T-helper 1 cell treated with Interleukin-12 subunit alpha and Interleukin-12 subunit beta and Interleukin-4 antibody, amounts not matched to agents 30 μg/mL and 1 μg/mL, for 36 hours (primary cell): ENCODE data around the gene ZNF273.
"Not testable (repeated sequence)": the region's sequence is repeated elsewhere in the genome, so short reads cannot be mapped to it uniquely, and the experiment has no call there.

ENCODE experiments used
- H3K27ac Mint-ChIP-seq: one replicate; pipeline ENCODE4 v1.8.0; 2021; ENCODE audit warnings: mild to moderate bottlenecking, mixed read lengths
- H3K27me3 Mint-ChIP-seq: one replicate; pipeline ENCODE4 v1.8.0; 2021; ENCODE audit warnings: low read depth, mixed read lengths
- H3K36me3 Mint-ChIP-seq: one replicate; pipeline ENCODE4 v1.8.0; 2021; ENCODE audit warnings: low read depth, mixed read lengths
- H3K4me1 Mint-ChIP-seq: one replicate; pipeline ENCODE4 v1.8.0; 2021; ENCODE audit warnings: low read depth, mixed read lengths
- H3K4me3 Mint-ChIP-seq: one replicate; pipeline ENCODE4 v1.8.0; 2021; ENCODE audit warnings: mild to moderate bottlenecking, moderate library complexity, mixed read lengths
- H3K9me3 Mint-ChIP-seq: one replicate; pipeline ENCODE4 v1.8.0; 2021; ENCODE audit warnings: mixed read lengths

ZNF273 gene

DNA sequence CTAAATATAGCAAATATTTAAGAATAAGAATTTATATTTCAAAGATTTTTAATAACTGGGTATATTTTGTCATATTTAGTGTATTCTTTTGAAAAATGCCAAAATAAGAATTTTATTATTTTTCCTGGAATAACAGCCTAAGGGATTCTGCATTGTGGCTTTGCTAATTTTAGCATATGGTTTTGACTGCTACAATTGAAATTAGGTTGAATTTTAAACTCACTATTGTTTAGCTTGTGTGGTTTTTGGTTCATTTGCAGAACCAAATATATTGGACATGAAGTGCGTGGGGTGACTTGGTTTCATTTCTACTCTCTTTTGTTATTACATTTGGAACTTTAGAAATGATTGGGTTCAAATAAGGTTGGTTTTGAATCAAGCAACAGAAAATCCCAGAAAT is 35.5 kb downstream of the ZNF273 start:
- Mint-ChIP-seq H3K27ac (no peak overlapping the region), H3K9me3 (peaks cover 27% of the 10 kb centered on the region), H3K4me3 (no peak overlapping the region), H3K27me3 (no peaks in the 10 kb centered on the region), H3K36me3 (peaks cover 2% of the 10 kb centered on the region), H3K4me1 (no peaks in the 10 kb centered on the region)

- not testable (repeated sequence) for H3K36me3 Mint-ChIP-seq, H3K4me3 Mint-ChIP-seq, H3K27ac Mint-ChIP-seq, H3K4me1 Mint-ChIP-seq, H3K27me3 Mint-ChIP-seq
- H3K9me3 Mint-ChIP-seq = peaks cover 21% of the 10 kb centered on the region
Measured at GRCh38 chr7:64940021-64940420, 36.9 kb downstream of the ZNF273 start.

DNA sequence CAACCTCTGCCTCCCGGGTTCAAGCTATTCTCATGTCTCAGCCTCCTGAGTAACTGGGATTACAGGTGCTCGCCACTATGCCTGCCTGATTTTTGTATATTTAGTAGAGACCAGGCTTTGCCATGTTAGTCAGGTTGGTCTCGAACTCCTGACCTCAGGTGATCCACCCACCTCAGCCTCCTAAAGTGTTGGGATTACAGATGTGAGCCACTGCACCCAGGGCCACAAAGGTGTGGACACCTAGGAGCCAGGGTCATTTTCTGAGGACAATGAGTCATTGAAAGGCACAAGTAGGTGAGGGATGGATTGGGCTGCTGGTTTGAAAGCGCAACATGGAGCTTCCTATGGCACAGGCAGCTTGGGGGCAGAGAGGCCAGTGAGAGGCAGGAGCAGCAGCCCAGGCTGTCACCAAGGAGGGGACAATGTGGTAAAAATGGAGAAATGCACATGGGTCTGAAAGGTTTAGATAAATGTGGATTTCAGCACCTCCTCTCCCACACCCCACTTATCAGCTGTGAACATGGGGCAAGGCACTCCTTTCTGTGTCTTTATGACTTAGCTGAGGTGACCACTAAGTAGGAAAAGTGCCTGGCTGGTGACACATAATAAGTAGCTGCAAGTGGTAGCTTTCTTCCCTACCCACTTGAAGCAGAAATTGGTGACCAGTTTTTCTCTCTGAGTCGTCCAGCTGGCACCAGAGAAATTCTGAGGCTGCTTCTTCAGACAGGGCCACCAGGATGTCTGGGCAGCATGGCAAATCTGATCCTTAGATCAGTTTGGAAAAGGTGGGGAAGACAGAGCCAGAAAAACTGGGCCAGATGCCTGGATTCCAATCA is 41.8 kb downstream of the ZNF273 start:
- peaks cover 31% of the 10 kb centered on the region for H3K27me3 Mint-ChIP-seq
- H3K4me3 Mint-ChIP-seq, H3K4me1 Mint-ChIP-seq, H3K9me3 Mint-ChIP-seq, H3K36me3 Mint-ChIP-seq, H3K27ac Mint-ChIP-seq: not testable (repeated sequence)

GRCh38 chr7:64945503-64946175 is 42.6 kb downstream of the ZNF273 start:
- Mint-ChIP-seq H3K36me3 (no peaks in the 10 kb centered on the region), H3K9me3 (no peaks in the 10 kb centered on the region), H3K27ac (no peak overlapping the region), H3K27me3 (peaks cover 31% of the 10 kb centered on the region), H3K4me3 (no peak overlapping the region), H3K4me1 (no peaks in the 10 kb centered on the region)

GRCh38 chr7:64946772-64947171 is 43.7 kb downstream of the ZNF273 start:
- Mint-ChIP-seq H3K27ac (no peak overlapping the region), H3K4me3 (no peak overlapping the region), H3K4me1 (no peaks in the 10 kb centered on the region), H3K9me3 (no peaks in the 10 kb centered on the region), H3K27me3 (peaks cover 31% of the 10 kb centered on the region), H3K36me3 (no peaks in the 10 kb centered on the region)

DNA sequence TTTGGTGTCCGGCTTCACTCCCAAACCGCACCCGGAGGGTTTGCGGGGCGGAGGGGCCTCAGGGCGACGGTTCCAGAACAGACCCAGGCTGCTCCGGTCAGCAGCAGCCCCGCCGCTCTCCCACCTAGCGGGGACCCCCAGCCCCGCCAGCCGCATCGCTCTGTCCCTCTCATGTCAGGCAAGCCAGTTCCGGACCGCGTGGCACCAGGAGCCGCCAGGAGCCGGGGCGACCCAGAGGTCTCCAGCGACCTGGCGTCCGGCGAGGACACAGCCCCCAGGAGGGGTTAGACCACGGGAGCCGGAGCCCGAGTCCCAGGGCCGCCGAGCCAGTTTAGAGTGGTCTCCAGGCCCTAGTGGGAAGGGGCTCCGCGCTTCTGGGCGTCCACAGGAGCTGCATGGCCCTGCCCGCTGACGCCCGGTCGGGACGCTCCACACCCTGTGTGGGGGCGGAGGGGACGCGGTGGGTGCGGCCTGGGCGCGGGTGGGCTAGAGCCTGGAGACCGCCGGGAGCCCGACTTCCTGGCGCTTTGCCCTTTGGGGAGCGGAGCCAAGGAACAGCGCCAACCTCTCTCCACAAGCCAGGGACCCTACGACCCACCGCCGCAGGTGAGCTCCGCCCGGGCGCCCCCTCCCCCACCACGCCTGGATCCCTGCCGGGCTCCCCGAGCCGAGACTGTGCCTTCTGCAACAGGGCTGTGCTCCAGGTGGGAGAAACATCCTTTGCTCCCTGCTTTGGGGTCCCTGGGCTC is 44.4 kb downstream of the ZNF273 start:
- Mint-ChIP-seq H3K27me3 (peaks cover 31% of the 10 kb centered on the region), H3K9me3 (no peaks in the 10 kb centered on the region), H3K36me3 (no peaks in the 10 kb centered on the region), H3K27ac (no peak overlapping the region), H3K4me3 (no peak overlapping the region), H3K4me1 (no peaks in the 10 kb centered on the region)

GRCh38 chr7:64948774-64949173 is 45.7 kb downstream of the ZNF273 start:
- H3K36me3 Mint-ChIP-seq = not testable (repeated sequence)

GRCh38 chr7:64950673-64951072 is 47.6 kb downstream of the ZNF273 start:
- not testable (repeated sequence) for H3K4me3 Mint-ChIP-seq, H3K27ac Mint-ChIP-seq, H3K36me3 Mint-ChIP-seq, H3K4me1 Mint-ChIP-seq, H3K9me3 Mint-ChIP-seq
- peaks cover 31% of the 10 kb centered on the region for H3K27me3 Mint-ChIP-seq

More at GRCh38 chr7:64948774-64949173, 45.7 kb downstream of the ZNF273 start:
- H3K4me1 Mint-ChIP-seq, H3K4me3 Mint-ChIP-seq, H3K9me3 Mint-ChIP-seq, H3K27ac Mint-ChIP-seq: not testable (repeated sequence)
- peaks cover 31% of the 10 kb centered on the region for H3K27me3 Mint-ChIP-seq

GRCh38 chr7:64951250-64951848 is 48.3 kb downstream of the ZNF273 start:
- no peak overlapping the region for H3K4me3 Mint-ChIP-seq
- H3K9me3 Mint-ChIP-seq = no peaks in the 10 kb centered on the region
- H3K4me1 Mint-ChIP-seq = no peaks in the 10 kb centered on the region
- no peaks in the 10 kb centered on the region for H3K36me3 Mint-ChIP-seq
- no peak overlapping the region for H3K27ac Mint-ChIP-seq
- peaks cover 26% of the 10 kb centered on the region for H3K27me3 Mint-ChIP-seq

GRCh38 chr7:64959072-64959747 is 56.1 kb downstream of the ZNF273 start:
- Mint-ChIP-seq H3K27me3 (no peaks in the 10 kb centered on the region), H3K4me3 (no peak overlapping the region), H3K36me3 (no peaks in the 10 kb centered on the region), H3K27ac (no peak overlapping the region), H3K9me3 (peaks cover 26% of the 10 kb centered on the region), H3K4me1 (no peaks in the 10 kb centered on the region)

DNA sequence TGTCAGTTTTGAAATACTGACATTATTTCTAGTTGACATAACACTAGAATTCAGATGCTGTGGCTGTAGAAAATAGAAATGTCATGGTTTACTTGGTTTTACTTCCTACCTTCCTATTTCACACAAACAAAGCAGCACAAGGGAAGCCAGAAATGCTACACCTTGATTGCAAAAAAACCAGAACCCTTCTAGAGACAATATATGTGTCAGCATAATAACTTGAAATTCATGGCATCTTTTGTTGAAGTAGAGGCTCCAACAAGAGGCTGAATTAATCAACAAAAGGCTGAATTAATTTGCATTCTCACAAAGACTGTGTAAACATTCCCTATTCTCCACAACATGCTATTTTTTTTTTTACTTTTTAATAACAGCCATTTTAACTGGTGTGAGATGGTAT is 62.5 kb downstream of the ZNF273 start:
- Mint-ChIP-seq H3K4me1 (no peaks in the 10 kb centered on the region), H3K9me3 (peaks cover 30% of the 10 kb centered on the region), H3K4me3 (no peak overlapping the region), H3K27me3 (no peaks in the 10 kb centered on the region), H3K27ac (no peak overlapping the region), H3K36me3 (no peaks in the 10 kb centered on the region)

DNA sequence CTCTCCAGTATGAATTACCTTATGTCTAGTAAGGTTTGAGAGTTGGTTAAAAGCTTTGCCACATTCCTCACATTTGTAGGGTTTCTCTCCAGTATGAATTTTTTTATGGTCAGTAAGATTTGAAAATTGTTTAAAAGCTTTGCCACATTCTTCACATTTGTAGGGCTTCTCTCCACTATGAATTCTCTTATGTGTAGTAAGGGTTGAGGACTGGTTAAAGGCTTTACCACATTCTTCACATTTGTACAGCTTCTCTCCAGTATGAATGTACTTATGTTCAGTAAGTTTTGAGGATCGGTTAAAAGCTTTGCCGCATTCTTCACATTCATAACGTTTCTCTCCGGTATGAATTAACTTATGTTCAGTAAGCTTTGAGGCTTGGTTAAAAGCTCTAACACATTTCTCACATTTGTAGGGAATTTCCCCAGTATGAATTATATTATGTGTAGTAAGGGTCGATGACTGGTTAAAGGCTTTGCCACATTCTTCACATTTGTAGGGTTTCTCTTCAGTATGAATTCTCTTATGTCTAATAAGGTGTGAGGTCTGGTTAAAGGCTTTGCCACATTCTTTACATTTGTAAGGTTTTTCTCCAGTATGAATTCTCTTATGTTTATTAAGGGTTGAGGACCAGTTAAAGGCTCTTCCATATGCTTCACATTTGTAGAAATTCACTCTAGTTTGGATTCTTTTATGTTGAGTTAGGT is 75.6 kb downstream of the ZNF273 start:
- no peak overlapping the region for H3K4me3 Mint-ChIP-seq
- H3K9me3 Mint-ChIP-seq = peaks cover 77% of the 10 kb centered on the region
- no peaks in the 10 kb centered on the region for H3K4me1 Mint-ChIP-seq
- no peaks in the 10 kb centered on the region for H3K27me3 Mint-ChIP-seq
- H3K27ac Mint-ChIP-seq = no peak overlapping the region
- H3K36me3 Mint-ChIP-seq = peaks cover 31% of the 10 kb centered on the region
